GM12878 (cell line): ENCODE data around the gene COTL1. TPM values are rescaled to one million over a fixed set of nuclear protein-coding genes. Genes with fewer than 3 reads are reported as not detected.

Experiments used
- ATAC-seq: fragments of 200-7000 bp; cut with Tn5 transposase; 3 replicates; pipeline ENCODE4 v1.9.1; 2020; ENCODE audit warnings: mild to moderate bottlenecking, moderate library complexity
- BruUV-seq: library from RNA; stranded (reverse); fragments of 400-500 nt; replicated peaks from 2 replicates; lab custom pipeline; 2021; lab: Mats Ljungman, UMichigan
- CTCF ChIA-PET: fragments of 300-600 bp; sonication (Branson Sonifier 250); formaldehyde crosslinking; extraction: SDS; loops from one replicate; lab custom pipeline; 2021; ENCODE audit warnings: inconsistent platforms; lab: Yijun Ruan, JAX
- POLR2A ChIA-PET: fragments of 350-600 bp; formaldehyde crosslinking; extraction: SDS; loops from one replicate; lab custom pipeline; 2021; ENCODE audit warnings: inconsistent platforms; lab: Charles Lee
- RAD21 ChIA-PET: fragments of 300-600 bp; sonication (Branson Sonifier 250); formaldehyde crosslinking; loops from one replicate; lab custom pipeline; 2023; ENCODE audit warnings: antibody characterized with exemption; ENCODE audit not compliant: unreplicated experiment; lab: Charles Lee
- SMC1A ChIA-PET: fragments of 300-600 bp; sonication (Branson Sonifier 250); formaldehyde crosslinking; loops from one replicate; lab custom pipeline; 2023; ENCODE audit not compliant: unreplicated experiment, uncharacterized antibody; lab: Charles Lee
- DNase-seq: peaks from one replicate; pipeline ENCODE4 v3.0.0-alpha.2; 2011; ENCODE audit warnings: low read depth, low spot score
- FAIRE-seq: peaks from 3 replicates; lab custom pipeline; 2011; peaks lifted over from hg19 to GRCh38; lab: Jason Lieb, UNC
- H2AFZ ChIP-seq: 2 replicates; pipeline ENCODE4 v1.6.0; 2011; ENCODE audit warnings: low read depth, low read length, control low read depth; ENCODE audit not compliant: control insufficient read depth
- H3K27ac ChIP-seq: 2 replicates; pipeline ENCODE4 v1.5.1; 2011; ENCODE audit warnings: control low read depth; ENCODE audit not compliant: control insufficient read depth, insufficient read depth
- H3K27me3 ChIP-seq, 2 experiments: replicated peaks in 1 of 2; 2 replicates each; pipeline versions ENCODE4 v1.6.0 to v1.6.1; 2011; ENCODE audit warnings: low read length in 1 of 2; ENCODE audit not compliant: control insufficient read depth in 2 of 2, insufficient read depth in 2 of 2
- H3K36me3 ChIP-seq, 2 experiments: 2 replicates each; pipeline ENCODE4 v1.5.1; 2011; ENCODE audit warnings: low read length in 1 of 2; ENCODE audit not compliant: control insufficient read depth in 2 of 2, insufficient read depth in 2 of 2
- H3K4me1 ChIP-seq: 2 replicates; pipeline ENCODE4 v1.6.1; 2011; ENCODE audit warnings: mild to moderate bottlenecking, low read length, moderate library complexity, mixed read lengths; ENCODE audit not compliant: control insufficient read depth, insufficient read depth
- H3K4me2 ChIP-seq: 2 replicates; pipeline ENCODE4 v1.6.0; 2011; ENCODE audit warnings: control low read depth; ENCODE audit not compliant: control insufficient read depth, insufficient read depth
- H3K4me3 ChIP-seq: fragments of 200-600 bp; sonication (generic); 2 replicates; pipeline ENCODE4 v1.5.1; 2016
- H3K79me2 ChIP-seq: 2 replicates; pipeline ENCODE4 v1.6.0; 2011; ENCODE audit warnings: low read length; ENCODE audit not compliant: control insufficient read depth, insufficient read depth
- H3K9ac ChIP-seq: 2 replicates; pipeline ENCODE4 v1.8.0; 2011; ENCODE audit warnings: low read length, control low read depth, mixed read lengths; ENCODE audit not compliant: control insufficient read depth, insufficient read depth
- H3K9me3 ChIP-seq: replicated peaks from 3 replicates; pipeline ENCODE4 v1.5.1; 2011; ENCODE audit warnings: mild to moderate bottlenecking, low read length; ENCODE audit not compliant: control insufficient read depth, insufficient read depth
- H4K20me1 ChIP-seq: 2 replicates; pipeline ENCODE4 v1.6.0; 2011; ENCODE audit not compliant: control insufficient read depth, insufficient read depth
- CBFB ChIP-seq: IDR thresholded peaks from 2 replicates; pipeline ENCODE4 v1.6.1; 2016; ENCODE audit warnings: antibody characterized with exemption, low read depth
- CBX5 ChIP-seq: sonication (generic); IDR thresholded peaks from 2 replicates; pipeline ENCODE4 v1.6.1; 2016; ENCODE audit warnings: low read depth, moderate library complexity, mild to moderate bottlenecking, inconsistent platforms
- EGR1 ChIP-seq, 2 experiments: IDR thresholded peaks; 1 replicate in 1 of 2; 2 replicates in 1 of 2; pipeline ENCODE4 v1.6.1; 2011 to 2012; ENCODE audit warnings: low read depth in 2 of 2, low read length in 2 of 2, borderline replicate concordance in 1 of 2, mild to moderate bottlenecking in 1 of 2, moderate library complexity in 1 of 2
- EZH2 ChIP-seq: IDR thresholded peaks from 2 replicates; pipeline ENCODE4 v1.6.1; 2012; ENCODE audit warnings: low read depth, mild to moderate bottlenecking, control low read depth, inconsistent platforms, low read length, borderline replicate concordance; ENCODE audit not compliant: control insufficient read depth
- MTA3 ChIP-seq: IDR thresholded peaks from 2 replicates; pipeline ENCODE4 v1.6.1; 2012; ENCODE audit warnings: low read length, inconsistent platforms, borderline replicate concordance
- NR2C2 ChIP-seq: IDR thresholded peaks from 2 replicates; pipeline ENCODE4 v1.6.1; 2011; ENCODE audit warnings: borderline replicate concordance, low read depth; ENCODE audit not compliant: control insufficient read depth, insufficient read length
- PML ChIP-seq: IDR thresholded peaks from 2 replicates; pipeline ENCODE4 v1.6.1; 2012; ENCODE audit warnings: low read length, inconsistent platforms
- POLR2AphosphoS2 ChIP-seq: IDR thresholded peaks from 2 replicates; pipeline ENCODE4 v1.6.1; 2011; ENCODE audit warnings: low read depth, mild to moderate bottlenecking, low read length, improper control_type of control experiment, moderate library complexity
- POLR2AphosphoS5 ChIP-seq: IDR thresholded peaks from 2 replicates; pipeline ENCODE4 v1.6.1; 2011; ENCODE audit warnings: mild to moderate bottlenecking, low read length, inconsistent platforms
- RFX5 ChIP-seq: IDR thresholded peaks from 2 replicates; pipeline ENCODE4 v1.6.1; 2011; ENCODE audit warnings: low read depth, low read length, improper control_type of control experiment
- RUNX3 ChIP-seq: IDR thresholded peaks from 2 replicates; pipeline ENCODE4 v1.6.1; 2012; ENCODE audit warnings: low read length, inconsistent platforms
- SMAD5 ChIP-seq: IDR thresholded peaks from 2 replicates; pipeline ENCODE4 v1.6.1; 2016; ENCODE audit warnings: antibody characterized with exemption, low read depth
- SMC3 ChIP-seq: IDR thresholded peaks from 2 replicates; pipeline ENCODE4 v1.6.1; 2011; ENCODE audit warnings: low read length, improper control_type of control experiment, borderline replicate concordance
- TCF12 ChIP-seq: IDR thresholded peaks from 2 replicates; pipeline ENCODE4 v1.6.1; 2011; ENCODE audit warnings: low read depth, mild to moderate bottlenecking, low read length
- WGBS: methylation state at CpG from one replicate; pipeline ENCODE4 v1.1.6; 2016; ENCODE audit warnings: low lambda C conversion rate; ENCODE audit not compliant: insufficient replicate concordance, insufficient coverage; ENCODE audit errors: missing lambda C conversion rate; 5-methylcytosine and 5-hydroxymethylcytosine counted together
- in situ Hi-C: fragments of 300-500 bp; cut with MboI; formaldehyde crosslinking; loops from 9 replicates; pipeline ENCODE4 v1.14.3; 2018; ENCODE audit warnings: mixed read lengths
- intact Hi-C: fragments of 100-400 bp; cut with micrococcal nuclease; formaldehyde crosslinking; loops from one replicate; pipeline ENCODE4 v1.14.2; 2022; ENCODE audit not compliant: unreplicated experiment
- polyA plus RNA-seq, 11 experiments: library from polyadenylated mRNA; depleted of rRNA in 4 of 11; unstranded in 6 of 11; stranded (reverse) in 5 of 11; fragments of >200 nt; fragmentation: Nextera tagmentation in 4 of 11; fragmentation: Illumina TruSeq in 1 of 11; extraction: Ambion mirVana in 4 of 11; extraction: Trizol in 1 of 11; gene quantifications; 1 replicate in 1 of 11; 2 replicates in 10 of 11; pipeline versions ENCODE4 v1.2.1 to v1.2.3, GENCODE V29; 2011 to 2016; ENCODE audit warnings: inconsistent platforms in 2 of 11, missing spikeins in 2 of 11, low read depth in 1 of 11
- total RNA-seq, 4 experiments: library from RNA; depleted of rRNA in 3 of 4; stranded (reverse); fragments of >200 nt in 3 of 4; fragmentation: Illumina TruSeq in 1 of 4; extraction: Trizol in 1 of 4; gene quantifications; 2 replicates each; pipeline versions ENCODE4 v1.2.1 to v1.2.3, GENCODE V29; 2013 to 2021
- TF ChIP-seq, protein P1 (sequence below): IDR thresholded peaks from 2 replicates; pipeline ENCODE4 v1.6.1; 2012; ENCODE audit warnings: mild to moderate bottlenecking, low read depth, low read length
- TF ChIP-seq, protein P2 (sequence below): fragments of 450-650 bp; IDR thresholded peaks from 2 replicates; pipeline ENCODE4 v1.6.1; 2017; ENCODE audit warnings: mild to moderate bottlenecking

The COTL1 gene
- total and polyA plus RNA-seq, 10 of the 15 experiments (the other 5 are each of a cell fraction or from before 2014, with no cell fraction given), result 140 to 894 (median 330) TPM

DNA sequence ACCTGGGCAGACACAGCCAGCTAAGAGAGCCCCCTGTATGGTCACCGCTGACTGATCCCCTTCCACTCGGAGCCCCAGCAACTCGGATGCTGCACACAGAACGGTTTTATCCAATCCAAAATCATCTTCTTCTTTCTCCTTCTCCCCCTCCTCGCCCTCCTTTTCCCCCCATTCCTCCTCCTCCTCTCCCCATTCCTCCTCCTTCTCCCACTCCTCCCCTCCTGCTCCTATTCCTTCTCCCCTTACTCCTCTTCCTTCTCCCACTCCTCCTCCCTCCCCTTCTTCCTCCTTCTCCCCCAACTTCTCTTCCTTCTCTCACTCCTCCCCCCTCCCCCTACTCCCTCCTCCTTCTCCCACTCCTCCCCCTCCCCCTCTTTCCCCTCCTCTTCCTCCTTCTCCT is 83.1 kb downstream of the COTL1 start (continued):
- no peak for TF ChIP-seq POLR2AphosphoS2
- TF ChIP-seq RFX5, result no peak
- TF ChIP-seq EZH2, result no peak
- TF ChIP-seq, protein P1, sequence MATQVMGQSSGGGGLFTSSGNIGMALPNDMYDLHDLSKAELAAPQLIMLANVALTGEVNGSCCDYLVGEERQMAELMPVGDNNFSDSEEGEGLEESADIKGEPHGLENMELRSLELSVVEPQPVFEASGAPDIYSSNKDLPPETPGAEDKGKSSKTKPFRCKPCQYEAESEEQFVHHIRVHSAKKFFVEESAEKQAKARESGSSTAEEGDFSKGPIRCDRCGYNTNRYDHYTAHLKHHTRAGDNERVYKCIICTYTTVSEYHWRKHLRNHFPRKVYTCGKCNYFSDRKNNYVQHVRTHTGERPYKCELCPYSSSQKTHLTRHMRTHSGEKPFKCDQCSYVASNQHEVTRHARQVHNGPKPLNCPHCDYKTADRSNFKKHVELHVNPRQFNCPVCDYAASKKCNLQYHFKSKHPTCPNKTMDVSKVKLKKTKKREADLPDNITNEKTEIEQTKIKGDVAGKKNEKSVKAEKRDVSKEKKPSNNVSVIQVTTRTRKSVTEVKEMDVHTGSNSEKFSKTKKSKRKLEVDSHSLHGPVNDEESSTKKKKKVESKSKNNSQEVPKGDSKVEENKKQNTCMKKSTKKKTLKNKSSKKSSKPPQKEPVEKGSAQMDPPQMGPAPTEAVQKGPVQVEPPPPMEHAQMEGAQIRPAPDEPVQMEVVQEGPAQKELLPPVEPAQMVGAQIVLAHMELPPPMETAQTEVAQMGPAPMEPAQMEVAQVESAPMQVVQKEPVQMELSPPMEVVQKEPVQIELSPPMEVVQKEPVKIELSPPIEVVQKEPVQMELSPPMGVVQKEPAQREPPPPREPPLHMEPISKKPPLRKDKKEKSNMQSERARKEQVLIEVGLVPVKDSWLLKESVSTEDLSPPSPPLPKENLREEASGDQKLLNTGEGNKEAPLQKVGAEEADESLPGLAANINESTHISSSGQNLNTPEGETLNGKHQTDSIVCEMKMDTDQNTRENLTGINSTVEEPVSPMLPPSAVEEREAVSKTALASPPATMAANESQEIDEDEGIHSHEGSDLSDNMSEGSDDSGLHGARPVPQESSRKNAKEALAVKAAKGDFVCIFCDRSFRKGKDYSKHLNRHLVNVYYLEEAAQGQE, result no peak
- no peak for TF ChIP-seq EGR1 (IDR thresholded peaks at IDR 0.05; ENCODE audit: borderline replicate concordance in 1 of 2, low read depth in 2 of 2, low read length in 2 of 2)

DNA sequence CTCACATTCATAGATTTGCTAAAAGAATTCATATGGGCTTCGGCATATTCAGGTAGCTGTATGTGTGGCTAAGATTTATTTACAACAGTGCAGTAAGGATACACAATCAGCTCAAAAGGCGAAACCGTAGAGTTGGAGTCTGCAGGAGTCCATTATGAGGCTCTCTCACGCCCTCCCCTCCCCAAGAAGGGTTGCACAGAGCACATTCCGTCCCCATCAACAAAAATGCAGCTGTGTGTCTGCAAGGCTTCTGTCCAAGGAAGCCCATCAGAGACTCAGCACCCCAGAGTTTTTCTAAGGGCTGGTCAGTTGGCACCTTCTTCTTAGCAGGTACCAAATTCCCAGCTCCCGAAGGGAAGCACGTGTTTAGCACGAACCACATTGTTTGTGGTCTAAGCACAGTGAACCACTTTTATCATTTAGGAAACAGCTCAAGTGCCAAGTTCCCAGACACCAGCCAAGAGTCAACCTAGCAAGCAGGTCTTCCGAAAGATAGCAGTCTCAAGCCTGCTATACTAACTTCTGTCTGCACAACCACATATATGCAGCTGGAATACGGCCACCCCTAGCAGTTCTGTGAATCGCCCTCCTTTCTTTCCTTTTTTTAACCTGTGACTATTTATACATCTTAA is 84.9 kb downstream of the COTL1 start:
- 45% methylated on average over 11 of the region's 11 CpGs for WGBS
- H3K4me3 ChIP-seq, result no peak overlapping the region
- ChIA-PET CTCF (interaction anchor here (1.2 kb wide), 1 partner anchor 9 kb away, joined by 3 read pairs; no protein-coding TSS in a partner anchor), SMC1A (interaction anchor here (1.1 kb wide), 1 partner anchor 14 kb away, joined by 3 read pairs; no protein-coding TSS in a partner anchor), POLR2A (interaction anchor here (0.6 kb wide), 1 partner anchor 20 kb away, joined by 3 read pairs; no protein-coding TSS in a partner anchor), RAD21 (interaction anchor here (2.2 kb wide), 1 partner anchor 12 kb away, joined by 6 read pairs; no protein-coding TSS in a partner anchor)
- H3K9ac ChIP-seq, result no peak overlapping the region
- H3K4me1 ChIP-seq, result peaks cover 4% of the 10 kb centered on the region
- H3K4me2 ChIP-seq, result no peak overlapping the region
- DNase-seq (no peak), FAIRE-seq (no peak), ATAC-seq (no peak)
- H3K27ac ChIP-seq, result no peak overlapping the region
- no TSS peak for BruUV-seq
- peak overlapping the region; percentile 7; the same call in 1 of the 2 replicates for H2AFZ ChIP-seq
- H3K36me3 ChIP-seq, result no peaks in the 10 kb centered on the region
- in situ Hi-C loops, result no loop called here
- H3K27me3 ChIP-seq, result no peaks in the 10 kb centered on the region
- no peaks in the 10 kb centered on the region for H4K20me1 ChIP-seq
- H3K9me3 ChIP-seq, result peaks cover 8% of the 10 kb centered on the region
- intact Hi-C loops, result no loop called here
- H3K79me2 ChIP-seq, result no peaks in the 10 kb centered on the region
- TF ChIP-seq TCF12, result no peak
- TF ChIP-seq POLR2AphosphoS2, result no peak
- no peak for TF ChIP-seq CBFB
- TF ChIP-seq PML, result no peak
- no peak for TF ChIP-seq CBX5
- TF ChIP-seq POLR2AphosphoS5, result no peak
- TF ChIP-seq, protein P2, sequence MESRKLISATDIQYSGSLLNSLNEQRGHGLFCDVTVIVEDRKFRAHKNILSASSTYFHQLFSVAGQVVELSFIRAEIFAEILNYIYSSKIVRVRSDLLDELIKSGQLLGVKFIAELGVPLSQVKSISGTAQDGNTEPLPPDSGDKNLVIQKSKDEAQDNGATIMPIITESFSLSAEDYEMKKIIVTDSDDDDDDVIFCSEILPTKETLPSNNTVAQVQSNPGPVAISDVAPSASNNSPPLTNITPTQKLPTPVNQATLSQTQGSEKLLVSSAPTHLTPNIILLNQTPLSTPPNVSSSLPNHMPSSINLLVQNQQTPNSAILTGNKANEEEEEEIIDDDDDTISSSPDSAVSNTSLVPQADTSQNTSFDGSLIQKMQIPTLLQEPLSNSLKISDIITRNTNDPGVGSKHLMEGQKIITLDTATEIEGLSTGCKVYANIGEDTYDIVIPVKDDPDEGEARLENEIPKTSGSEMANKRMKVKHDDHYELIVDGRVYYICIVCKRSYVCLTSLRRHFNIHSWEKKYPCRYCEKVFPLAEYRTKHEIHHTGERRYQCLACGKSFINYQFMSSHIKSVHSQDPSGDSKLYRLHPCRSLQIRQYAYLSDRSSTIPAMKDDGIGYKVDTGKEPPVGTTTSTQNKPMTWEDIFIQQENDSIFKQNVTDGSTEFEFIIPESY, result no peak
- no peak for TF ChIP-seq RUNX3
- TF ChIP-seq MTA3, result no peak
- no peak for TF ChIP-seq SMC3
- TF ChIP-seq SMAD5, result no peak
- TF ChIP-seq NR2C2, result no peak
